GM12878 (cell line): ENCODE data around the gene ALG3.

Source experiments
- CHD4 ChIP-seq: fragments of 200-600 bp; sonication (generic); IDR thresholded peaks from 2 replicates; pipeline ENCODE4 v1.6.1; 2016; ENCODE audit warnings: mild to moderate bottlenecking
- EP300 ChIP-seq, 2 experiments: fragments of 150-350 bp in 1 of 2; IDR thresholded peaks; 2 replicates each; pipeline ENCODE4 v1.6.1; 2011 to 2012; ENCODE audit warnings: low read depth in 2 of 2, low read length in 2 of 2, borderline replicate concordance in 1 of 2, improper control_type of control experiment in 1 of 2, inconsistent platforms in 1 of 2; ENCODE audit not compliant: control insufficient read depth in 1 of 2
- GABPA ChIP-seq: IDR thresholded peaks from 2 replicates; pipeline ENCODE4 v1.6.1; 2014; ENCODE audit warnings: antibody characterized with exemption, low read depth, mild to moderate bottlenecking, inconsistent platforms
- JUND ChIP-seq: IDR thresholded peaks from 2 replicates; pipeline ENCODE4 v1.6.1; 2012; ENCODE audit warnings: low read depth, mild to moderate bottlenecking, low read length, improper control_type of control experiment, moderate library complexity
- KDM1A ChIP-seq: fragments of 200-600 bp; sonication (generic); IDR thresholded peaks from 2 replicates; pipeline ENCODE4 v1.6.1; 2016; ENCODE audit warnings: borderline replicate concordance
- POLR2A ChIP-seq: IDR thresholded peaks from 2 replicates; pipeline ENCODE4 v1.6.1; 2011; ENCODE audit warnings: low read depth, mild to moderate bottlenecking, low read length
- POLR2AphosphoS5 ChIP-seq: IDR thresholded peaks from 2 replicates; pipeline ENCODE4 v1.6.1; 2011; ENCODE audit warnings: mild to moderate bottlenecking, low read length, inconsistent platforms
- SUZ12 ChIP-seq: fragments of 200-600 bp; sonication (generic); IDR thresholded peaks from one replicate; pipeline ENCODE4 v1.6.1; 2018; ENCODE audit warnings: antibody characterized with exemption, mild to moderate bottlenecking; ENCODE audit not compliant: unreplicated experiment
- ZNF274 ChIP-seq: IDR thresholded peaks from one replicate; pipeline ENCODE4 v1.8.0; 2011; ENCODE audit not compliant: insufficient read length, insufficient read depth
- TF ChIP-seq, protein P1 (sequence below): IDR thresholded peaks from 2 replicates; pipeline ENCODE4 v1.6.1; 2011; ENCODE audit warnings: mild to moderate bottlenecking, low read depth, low read length, moderate library complexity; ENCODE audit not compliant: insufficient replicate concordance
- TF ChIP-seq, protein P2 (sequence below): IDR thresholded peaks from 2 replicates; pipeline ENCODE4 v1.6.1; 2012; ENCODE audit warnings: mild to moderate bottlenecking, low read depth, low read length
- TF ChIP-seq, protein P3 (sequence below), 3 experiments: IDR thresholded peaks in 2 of 3; conservative IDR thresholded peaks in 1 of 3; 2 replicates each; pipeline ENCODE4 v1.5.1; 2011; ENCODE audit warnings: low read depth in 3 of 3, low read length in 3 of 3, mild to moderate bottlenecking in 3 of 3, control low read depth in 2 of 3, moderate library complexity in 2 of 3, inconsistent platforms in 1 of 3, mixed read lengths in 1 of 3; ENCODE audit not compliant: control insufficient read depth in 2 of 3, insufficient read depth in 1 of 3; ENCODE audit errors: extremely low read depth in 1 of 3
- TF ChIP-seq, protein P4 (sequence below): IDR thresholded peaks from 2 replicates; pipeline ENCODE4 v1.6.1; 2011; ENCODE audit warnings: low read depth, mild to moderate bottlenecking, low read length, moderate library complexity, borderline replicate concordance; ENCODE audit errors: extremely low read depth

DNA sequence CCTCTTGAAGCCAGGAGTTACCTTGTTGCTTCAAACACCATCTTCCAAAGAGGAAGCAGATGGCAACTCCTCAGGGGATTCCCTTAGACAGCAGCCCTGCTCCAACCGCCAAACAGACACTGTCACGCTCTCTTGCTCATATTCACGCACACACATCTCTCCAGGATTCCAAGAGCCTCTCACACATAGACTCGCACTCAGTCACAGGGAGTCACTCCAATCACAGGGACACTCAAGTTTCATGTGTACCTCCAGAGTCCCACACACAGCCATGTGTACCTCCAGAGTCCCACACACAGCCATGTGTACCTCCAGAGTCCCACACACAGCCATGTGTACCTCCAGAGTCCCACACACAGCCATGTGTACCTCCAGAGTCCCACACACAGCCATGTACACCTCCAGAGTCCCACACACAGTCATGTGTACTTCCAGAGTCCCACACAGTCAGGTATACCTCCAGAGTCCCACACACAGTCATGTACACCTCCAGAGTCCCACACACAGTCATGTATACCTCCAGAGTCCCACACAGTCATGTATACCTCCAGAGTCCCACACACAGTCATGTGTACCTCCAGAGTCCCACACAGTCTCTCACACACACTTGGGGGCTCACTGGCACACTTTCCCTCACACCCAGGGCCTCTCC, 13.3 kb downstream of the ALG3 start:
- TF ChIP-seq, protein P1, sequence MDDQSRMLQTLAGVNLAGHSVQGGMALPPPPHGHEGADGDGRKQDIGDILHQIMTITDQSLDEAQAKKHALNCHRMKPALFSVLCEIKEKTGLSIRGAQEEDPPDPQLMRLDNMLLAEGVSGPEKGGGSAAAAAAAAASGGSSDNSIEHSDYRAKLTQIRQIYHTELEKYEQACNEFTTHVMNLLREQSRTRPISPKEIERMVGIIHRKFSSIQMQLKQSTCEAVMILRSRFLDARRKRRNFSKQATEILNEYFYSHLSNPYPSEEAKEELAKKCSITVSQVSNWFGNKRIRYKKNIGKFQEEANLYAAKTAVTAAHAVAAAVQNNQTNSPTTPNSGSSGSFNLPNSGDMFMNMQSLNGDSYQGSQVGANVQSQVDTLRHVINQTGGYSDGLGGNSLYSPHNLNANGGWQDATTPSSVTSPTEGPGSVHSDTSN = no peak
- TF ChIP-seq POLR2AphosphoS5 (no peak), ZNF274 (no peak), EP300 (IDR thresholded peaks at IDR 0.05; ENCODE audit: borderline replicate concordance in 1 of 2, control insufficient read depth in 1 of 2, low read depth in 2 of 2, low read length in 2 of 2) (no peak), JUND (no peak), SUZ12 (no peak), CHD4 (no peak), GABPA (no peak), POLR2A (no peak), KDM1A (no peak)
- TF ChIP-seq, protein P2, sequence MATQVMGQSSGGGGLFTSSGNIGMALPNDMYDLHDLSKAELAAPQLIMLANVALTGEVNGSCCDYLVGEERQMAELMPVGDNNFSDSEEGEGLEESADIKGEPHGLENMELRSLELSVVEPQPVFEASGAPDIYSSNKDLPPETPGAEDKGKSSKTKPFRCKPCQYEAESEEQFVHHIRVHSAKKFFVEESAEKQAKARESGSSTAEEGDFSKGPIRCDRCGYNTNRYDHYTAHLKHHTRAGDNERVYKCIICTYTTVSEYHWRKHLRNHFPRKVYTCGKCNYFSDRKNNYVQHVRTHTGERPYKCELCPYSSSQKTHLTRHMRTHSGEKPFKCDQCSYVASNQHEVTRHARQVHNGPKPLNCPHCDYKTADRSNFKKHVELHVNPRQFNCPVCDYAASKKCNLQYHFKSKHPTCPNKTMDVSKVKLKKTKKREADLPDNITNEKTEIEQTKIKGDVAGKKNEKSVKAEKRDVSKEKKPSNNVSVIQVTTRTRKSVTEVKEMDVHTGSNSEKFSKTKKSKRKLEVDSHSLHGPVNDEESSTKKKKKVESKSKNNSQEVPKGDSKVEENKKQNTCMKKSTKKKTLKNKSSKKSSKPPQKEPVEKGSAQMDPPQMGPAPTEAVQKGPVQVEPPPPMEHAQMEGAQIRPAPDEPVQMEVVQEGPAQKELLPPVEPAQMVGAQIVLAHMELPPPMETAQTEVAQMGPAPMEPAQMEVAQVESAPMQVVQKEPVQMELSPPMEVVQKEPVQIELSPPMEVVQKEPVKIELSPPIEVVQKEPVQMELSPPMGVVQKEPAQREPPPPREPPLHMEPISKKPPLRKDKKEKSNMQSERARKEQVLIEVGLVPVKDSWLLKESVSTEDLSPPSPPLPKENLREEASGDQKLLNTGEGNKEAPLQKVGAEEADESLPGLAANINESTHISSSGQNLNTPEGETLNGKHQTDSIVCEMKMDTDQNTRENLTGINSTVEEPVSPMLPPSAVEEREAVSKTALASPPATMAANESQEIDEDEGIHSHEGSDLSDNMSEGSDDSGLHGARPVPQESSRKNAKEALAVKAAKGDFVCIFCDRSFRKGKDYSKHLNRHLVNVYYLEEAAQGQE = no peak
- TF ChIP-seq, protein P3, sequence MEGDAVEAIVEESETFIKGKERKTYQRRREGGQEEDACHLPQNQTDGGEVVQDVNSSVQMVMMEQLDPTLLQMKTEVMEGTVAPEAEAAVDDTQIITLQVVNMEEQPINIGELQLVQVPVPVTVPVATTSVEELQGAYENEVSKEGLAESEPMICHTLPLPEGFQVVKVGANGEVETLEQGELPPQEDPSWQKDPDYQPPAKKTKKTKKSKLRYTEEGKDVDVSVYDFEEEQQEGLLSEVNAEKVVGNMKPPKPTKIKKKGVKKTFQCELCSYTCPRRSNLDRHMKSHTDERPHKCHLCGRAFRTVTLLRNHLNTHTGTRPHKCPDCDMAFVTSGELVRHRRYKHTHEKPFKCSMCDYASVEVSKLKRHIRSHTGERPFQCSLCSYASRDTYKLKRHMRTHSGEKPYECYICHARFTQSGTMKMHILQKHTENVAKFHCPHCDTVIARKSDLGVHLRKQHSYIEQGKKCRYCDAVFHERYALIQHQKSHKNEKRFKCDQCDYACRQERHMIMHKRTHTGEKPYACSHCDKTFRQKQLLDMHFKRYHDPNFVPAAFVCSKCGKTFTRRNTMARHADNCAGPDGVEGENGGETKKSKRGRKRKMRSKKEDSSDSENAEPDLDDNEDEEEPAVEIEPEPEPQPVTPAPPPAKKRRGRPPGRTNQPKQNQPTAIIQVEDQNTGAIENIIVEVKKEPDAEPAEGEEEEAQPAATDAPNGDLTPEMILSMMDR (IDR thresholded peaks at IDR 0.05 in 2 of 3, conservative IDR thresholded peaks at IDR 0.05 in 1 of 3; ENCODE audit: control insufficient read depth in 2 of 3, extremely low read depth in 1 of 3, insufficient read depth in 1 of 3, low read depth in 3 of 3, low read length in 3 of 3) = no peak
- TF ChIP-seq, protein P4, sequence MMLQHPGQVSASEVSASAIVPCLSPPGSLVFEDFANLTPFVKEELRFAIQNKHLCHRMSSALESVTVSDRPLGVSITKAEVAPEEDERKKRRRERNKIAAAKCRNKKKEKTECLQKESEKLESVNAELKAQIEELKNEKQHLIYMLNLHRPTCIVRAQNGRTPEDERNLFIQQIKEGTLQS = no peak
